SK-N-SH treated with all-trans-retinoic acid at 6 μM for 48 hours (cell line): Measurements from ENCODE around the gene IFITM1.

ENCODE experiments used
- SNAI2 ChIP-seq: fragments of 250-450 bp; sonication (Bioruptor Pico); IDR thresholded peaks from 2 replicates; pipeline ENCODE4 v1.5.0; 2020; ENCODE audit warnings: mild to moderate bottlenecking, moderate library complexity
- TCF4 ChIP-seq: fragments of 250-450 bp; sonication (Bioruptor Pico); IDR thresholded peaks from 2 replicates; pipeline ENCODE4 v1.8.0; 2021; ENCODE audit warnings: mild to moderate bottlenecking, moderate library complexity, borderline replicate concordance
- ZC3H10 ChIP-seq: fragments of 250-450 bp; sonication (Bioruptor Pico); IDR thresholded peaks from 2 replicates; pipeline ENCODE4 v1.5.1; 2021; ENCODE audit warnings: mild to moderate bottlenecking, moderate library complexity
- ZNF8 ChIP-seq: fragments of 450-650 bp; formaldehyde crosslinking; IDR thresholded peaks from 2 replicates; pipeline ENCODE4 v1.5.0; 2020; ENCODE audit warnings: mild to moderate bottlenecking, moderate library complexity

DNA sequence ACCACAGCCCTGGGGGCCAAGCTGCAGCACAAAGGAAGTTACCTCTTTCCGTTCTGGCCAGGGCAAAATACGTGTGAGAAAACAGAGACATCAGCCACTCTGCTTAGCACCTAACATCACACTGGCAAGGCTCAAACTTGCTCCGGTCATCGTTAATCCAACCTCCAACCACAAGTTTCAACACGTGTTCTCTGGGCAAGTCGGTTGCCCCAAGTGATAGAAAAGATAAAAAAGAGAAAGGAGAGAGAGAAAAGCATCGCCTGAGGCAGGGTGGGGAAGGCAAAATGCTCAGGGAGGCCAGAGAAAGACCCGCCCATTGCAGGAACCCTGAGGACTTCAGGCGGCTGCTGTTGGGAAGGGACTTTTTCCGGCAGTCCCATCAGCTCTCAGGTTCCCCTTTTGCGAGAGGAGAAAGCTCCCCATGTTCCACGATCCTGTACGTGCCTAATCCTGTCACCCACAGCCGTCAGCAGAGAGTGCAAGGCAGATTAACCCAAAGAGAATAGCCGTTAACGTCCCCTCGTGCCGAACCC is 36.9 kb downstream of the IFITM1 start:
- TF ChIP-seq SNAI2 (CRISPR knock-in tag) (no peak), ZNF8 (no peak), ZC3H10 (CRISPR knock-in tag) (no peak), TCF4 (CRISPR knock-in tag) (no peak)
